Keratinocyte (primary cell): ENCODE results near the gene JUP.

Source experiments
- EZH2 ChIP-seq: IDR thresholded peaks from one replicate; pipeline ENCODE4 v1.6.1; 2012; ENCODE audit warnings: inconsistent platforms, mild to moderate bottlenecking, low read length, moderate library complexity
- TF ChIP-seq, protein P1 (sequence below), 3 experiments: IDR thresholded peaks in 1 of 3; conservative IDR thresholded peaks in 1 of 3; optimal IDR thresholded peaks in 1 of 3; 2 replicates in 2 of 3; 3 replicates in 1 of 3; pipeline versions ENCODE3 to v1.5.1; 2011; ENCODE audit warnings: low read length in 3 of 3, mild to moderate bottlenecking in 3 of 3, moderate library complexity in 2 of 3, control low read depth in 1 of 3, inconsistent platforms in 1 of 3; ENCODE audit not compliant: insufficient read depth in 2 of 3; ENCODE audit errors: extremely low read depth in 1 of 3

DNA sequence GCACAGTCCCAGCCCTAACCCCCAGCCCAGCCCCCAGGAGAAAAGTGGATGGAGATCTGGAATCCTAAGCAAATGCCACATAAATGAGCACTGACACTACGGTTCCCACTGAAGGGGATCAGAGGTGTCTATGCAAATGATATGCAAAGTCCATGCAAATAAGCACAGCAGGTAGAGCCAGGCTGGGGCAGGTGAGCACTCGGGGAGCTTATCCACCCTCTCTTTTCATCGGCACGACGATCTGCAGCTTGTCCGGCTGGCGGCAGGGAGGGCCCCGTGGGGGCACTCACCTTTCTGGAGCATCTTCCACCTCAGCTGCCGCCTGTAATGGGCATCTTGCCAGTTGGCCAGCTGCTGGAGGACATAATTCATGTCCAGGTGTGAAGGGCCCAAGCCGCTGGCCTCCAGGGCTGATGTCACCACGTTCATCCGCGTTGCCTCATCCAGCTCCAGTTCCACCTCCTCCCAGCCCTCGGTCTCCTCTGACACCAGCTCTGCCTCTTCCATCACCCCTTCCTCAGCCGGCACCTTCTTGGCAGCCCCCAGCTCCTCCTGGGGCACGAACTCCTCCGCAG is 61.9 kb downstream of the JUP start:
- TF ChIP-seq, protein P1, sequence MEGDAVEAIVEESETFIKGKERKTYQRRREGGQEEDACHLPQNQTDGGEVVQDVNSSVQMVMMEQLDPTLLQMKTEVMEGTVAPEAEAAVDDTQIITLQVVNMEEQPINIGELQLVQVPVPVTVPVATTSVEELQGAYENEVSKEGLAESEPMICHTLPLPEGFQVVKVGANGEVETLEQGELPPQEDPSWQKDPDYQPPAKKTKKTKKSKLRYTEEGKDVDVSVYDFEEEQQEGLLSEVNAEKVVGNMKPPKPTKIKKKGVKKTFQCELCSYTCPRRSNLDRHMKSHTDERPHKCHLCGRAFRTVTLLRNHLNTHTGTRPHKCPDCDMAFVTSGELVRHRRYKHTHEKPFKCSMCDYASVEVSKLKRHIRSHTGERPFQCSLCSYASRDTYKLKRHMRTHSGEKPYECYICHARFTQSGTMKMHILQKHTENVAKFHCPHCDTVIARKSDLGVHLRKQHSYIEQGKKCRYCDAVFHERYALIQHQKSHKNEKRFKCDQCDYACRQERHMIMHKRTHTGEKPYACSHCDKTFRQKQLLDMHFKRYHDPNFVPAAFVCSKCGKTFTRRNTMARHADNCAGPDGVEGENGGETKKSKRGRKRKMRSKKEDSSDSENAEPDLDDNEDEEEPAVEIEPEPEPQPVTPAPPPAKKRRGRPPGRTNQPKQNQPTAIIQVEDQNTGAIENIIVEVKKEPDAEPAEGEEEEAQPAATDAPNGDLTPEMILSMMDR (optimal IDR thresholded peaks at IDR 0.05 in 1 of 3, IDR thresholded peaks at IDR 0.05 in 1 of 3, conservative IDR thresholded peaks at IDR 0.05 in 1 of 3; ENCODE audit: extremely low read depth in 1 of 3, insufficient read depth in 2 of 3, low read length in 3 of 3), result no peak
- TF ChIP-seq EZH2, result no peak
